Measurements from ENCODE around the gene BMPR2.

- TF ChIP-seq CTCF (conservative IDR thresholded peaks at IDR 0.05; ENCODE audit: low read length) (no peak), EZH2phosphoT487 (IDR thresholded peaks at IDR 0.05; ENCODE audit: borderline replicate concordance) (no peak)
Observed at GRCh38 chr2:202378662-202379358, 2.7 kb downstream of the BMPR2 start.

Measured in Loucy (cell line).